Adrenal gland (tissue), 12 donors: ENCODE measurements around the gene PGS1. TPM values are rescaled to one million over a fixed set of nuclear protein-coding genes. Genes with fewer than 3 reads are reported as not detected.

ENCODE experiments used
- DNase-seq, 7 donors: peaks; one replicate each; pipeline ENCODE4 v3.0.0-alpha.2; 2019 to 2020
- H3K27ac ChIP-seq, 5 donors: fragments of 200-600 bp; sonication (generic) in 4 of 5; 1 replicate in 3 of 5; 2 replicates in 2 of 5; pipeline versions ENCODE4 v1.5.1 to v1.8.0; 2016 to 2020; ENCODE audit warnings: mild to moderate bottlenecking in 1 of 5
- H3K27me3 ChIP-seq: fragments of 200-600 bp; 2 replicates; pipeline ENCODE4 v1.8.0; 2021
- H3K36me3 ChIP-seq, 2 donors: fragments of 200-600 bp; replicated peaks in 1 of 2; 1 replicate in 1 of 2; 2 replicates in 1 of 2; pipeline versions ENCODE4 v1.5.1 to v1.8.0; 2018 to 2022
- H3K4me1 ChIP-seq, 2 donors: fragments of 200-600 bp; replicated peaks in 1 of 2; 1 replicate in 1 of 2; 2 replicates in 1 of 2; pipeline versions ENCODE4 v1.5.1 to v1.8.0; 2018 to 2021
- H3K4me3 ChIP-seq, 4 donors: fragments of 200-600 bp; sonication (generic) in 3 of 4; one replicate each; pipeline ENCODE4 v1.5.1; 2016 to 2018
- H3K9me3 ChIP-seq, 3 donors: fragments of 200-600 bp; sonication (generic) in 1 of 3; replicated peaks in 1 of 3; 1 replicate in 2 of 3; 2 replicates in 1 of 3; pipeline versions ENCODE4 v1.5.1 to v1.8.0; 2016 to 2021
- POLR2A ChIP-seq, 2 donors: fragments of 450-650 bp; IDR thresholded peaks; one replicate each; pipeline ENCODE4 v1.6.1; 2017; ENCODE audit warnings: antibody characterized with exemption in 2 of 2, mild to moderate bottlenecking in 2 of 2, moderate library complexity in 1 of 2
- WGBS, 4 donors: extraction: QIAGEN DNeasy Blood & Tissue Kit in 2 of 4; methylation state at CpG; one replicate each; pipeline versions ENCODE4 v1.1.5 to v1.1.7; 2013 to 2017; 5-methylcytosine and 5-hydroxymethylcytosine counted together
- intact Hi-C, 2 donors: fragments of 100-400 bp; cut with DNase I; formaldehyde crosslinking; loops; one replicate each; pipeline versions ENCODE4 v1.14.1 to v1.15.0; 2022 to 2023
- polyA plus RNA-seq, 3 donors: library from polyadenylated mRNA; stranded (reverse); fragments of 200-250 nt in 2 of 3; fragments of 350-450 nt in 1 of 3; fragmentation: Illumina TruSeq in 1 of 3; extraction: RNeasy Lipid Tissue Mini Kit (QIAGEN cat#74804) in 1 of 3; gene quantifications; one replicate each; pipeline ENCODE4 v1.2.3, GENCODE V29; 2013 to 2014
- total RNA-seq, 9 donors: library from RNA; depleted of rRNA in 4 of 9; stranded (reverse); fragments of >200 nt in 4 of 9; fragments of 120-200 nt in 1 of 9; fragmentation: NEBNext Ultra II Directional in 1 of 9; extraction: Animal tissue kit (Norgen Biotek cat#: 25700) in 1 of 9; gene quantifications; one replicate each; pipeline versions ENCODE4 v1.1.0 to v1.2.4, GENCODE V29; 2013 to 2023
- TF ChIP-seq, protein P1 (sequence below), 6 experiments: fragments of 450-650 bp in 4 of 6; fragments of 200-600 bp in 2 of 6; sonication (generic) in 1 of 6; IDR thresholded peaks; 1 replicate in 5 of 6; 2 replicates in 1 of 6; pipeline versions ENCODE4 v1.5.1 to v1.8.0; 2016 to 2021; ENCODE audit warnings: antibody characterized with exemption in 6 of 6, mild to moderate bottlenecking in 2 of 6, moderate library complexity in 1 of 6
- donor health status: healthy with polysubstance abuse.
- donor health status: Bipolar disorder and iron deficiency.
- donor health status: DM: yes; HTN: yes; CAD: no.
- donor health status: DM: no; HTN: no; CAD: no.
- donor health status: DM: no; HTN: no; CAD: no.
- donor health status: DM: yes; HTN: yes; CAD: no.

Gene PGS1
- total and polyA plus RNA-seq, 12 donors, result 11.9 to 64.5 (median 31.0) TPM

- no peak for TF ChIP-seq POLR2A (IDR thresholded peaks at IDR 0.05)
- TF ChIP-seq, protein P1, sequence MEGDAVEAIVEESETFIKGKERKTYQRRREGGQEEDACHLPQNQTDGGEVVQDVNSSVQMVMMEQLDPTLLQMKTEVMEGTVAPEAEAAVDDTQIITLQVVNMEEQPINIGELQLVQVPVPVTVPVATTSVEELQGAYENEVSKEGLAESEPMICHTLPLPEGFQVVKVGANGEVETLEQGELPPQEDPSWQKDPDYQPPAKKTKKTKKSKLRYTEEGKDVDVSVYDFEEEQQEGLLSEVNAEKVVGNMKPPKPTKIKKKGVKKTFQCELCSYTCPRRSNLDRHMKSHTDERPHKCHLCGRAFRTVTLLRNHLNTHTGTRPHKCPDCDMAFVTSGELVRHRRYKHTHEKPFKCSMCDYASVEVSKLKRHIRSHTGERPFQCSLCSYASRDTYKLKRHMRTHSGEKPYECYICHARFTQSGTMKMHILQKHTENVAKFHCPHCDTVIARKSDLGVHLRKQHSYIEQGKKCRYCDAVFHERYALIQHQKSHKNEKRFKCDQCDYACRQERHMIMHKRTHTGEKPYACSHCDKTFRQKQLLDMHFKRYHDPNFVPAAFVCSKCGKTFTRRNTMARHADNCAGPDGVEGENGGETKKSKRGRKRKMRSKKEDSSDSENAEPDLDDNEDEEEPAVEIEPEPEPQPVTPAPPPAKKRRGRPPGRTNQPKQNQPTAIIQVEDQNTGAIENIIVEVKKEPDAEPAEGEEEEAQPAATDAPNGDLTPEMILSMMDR (IDR thresholded peaks at IDR 0.05), result no peak
- Histone ChIP-seq H3K4me1 (no peaks in the 10 kb centered on the region), H3K9me3 (no peaks in the 10 kb centered on the region), H3K36me3 (peaks cover 0 to 65% of the 10 kb centered on the region in 2 donors), H3K27ac (no peak overlapping the region), H3K4me3 (no peak overlapping the region), H3K27me3 (no peaks in the 10 kb centered on the region)
- DNase-seq, result no peak
- intact Hi-C loops, result loop anchor here (5.0 kb wide), 2 partner anchors 61 to 131 kb away; partner anchors contain the start of gene SOCS3 (in 2 of the 2)
- 85 to 90% (median 88%) methylated on average over 18 to 20 of the region's 20 CpGs for WGBS, 4 donors
These were observed 44.6 kb downstream of the PGS1 start for GRCh38 chr17:78422872-78423588.

GRCh38 chr17:78423961-78424675 lies 45.7 kb downstream of the PGS1 start:
- WGBS, 4 donors, result 66 to 80% (median 79%) methylated on average over 12 to 18 of the region's 18 CpGs
- H3K36me3 ChIP-seq, result peaks cover 0 to 65% of the 10 kb centered on the region in 2 donors
- TF ChIP-seq, protein P1 (IDR thresholded peaks at IDR 0.05), result no peak
- no peak for TF ChIP-seq POLR2A (IDR thresholded peaks at IDR 0.05)
- H3K27ac ChIP-seq, result peak overlapping the region in 1 of 5 donors; percentile 68
- no peak for DNase-seq
- no peak overlapping the region for H3K4me3 ChIP-seq
- H3K4me1 ChIP-seq, result no peaks in the 10 kb centered on the region
- H3K9me3 ChIP-seq, result no peaks in the 10 kb centered on the region
- no peaks in the 10 kb centered on the region for H3K27me3 ChIP-seq
- intact Hi-C loops, result loop anchor here (5.0 kb wide), 2 partner anchors 62 to 132 kb away; partner anchors contain the start of gene SOCS3 (in 2 of the 2)

DNA sequence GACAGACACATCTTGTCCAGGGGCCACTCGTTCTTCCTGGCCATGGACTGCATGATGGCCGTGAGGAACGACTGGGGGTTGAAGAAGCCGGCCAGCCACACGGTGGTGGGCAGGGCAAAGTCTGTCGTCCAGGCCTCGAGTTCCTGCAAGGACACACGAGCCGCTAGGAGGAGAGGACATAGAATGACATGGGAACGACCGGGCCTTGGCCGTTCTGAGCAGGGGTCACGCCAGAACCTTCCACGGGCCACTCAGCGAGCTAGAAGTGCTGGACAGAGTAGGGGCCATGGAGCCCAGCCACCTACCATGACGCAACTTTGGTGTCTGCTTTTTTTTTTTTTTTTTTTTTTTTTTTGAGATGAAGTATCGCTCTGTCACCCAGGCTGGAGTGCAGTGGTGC lies 47.0 kb downstream of the PGS1 start:
- Histone ChIP-seq H3K27ac (no peak overlapping the region), H3K9me3 (no peaks in the 10 kb centered on the region), H3K4me3 (no peak overlapping the region), H3K36me3 (peaks cover 0 to 54% of the 10 kb centered on the region in 2 donors), H3K4me1 (no peaks in the 10 kb centered on the region), H3K27me3 (no peaks in the 10 kb centered on the region)
- WGBS, 4 donors, result 80 to 89% (median 87%) methylated on average over 11 to 17 of the region's 17 CpGs
- TF ChIP-seq, protein P1 (IDR thresholded peaks at IDR 0.05), result no peak
- no peak for TF ChIP-seq POLR2A (IDR thresholded peaks at IDR 0.05)
- intact Hi-C loops, result no loop called here
- no peak for DNase-seq

DNA sequence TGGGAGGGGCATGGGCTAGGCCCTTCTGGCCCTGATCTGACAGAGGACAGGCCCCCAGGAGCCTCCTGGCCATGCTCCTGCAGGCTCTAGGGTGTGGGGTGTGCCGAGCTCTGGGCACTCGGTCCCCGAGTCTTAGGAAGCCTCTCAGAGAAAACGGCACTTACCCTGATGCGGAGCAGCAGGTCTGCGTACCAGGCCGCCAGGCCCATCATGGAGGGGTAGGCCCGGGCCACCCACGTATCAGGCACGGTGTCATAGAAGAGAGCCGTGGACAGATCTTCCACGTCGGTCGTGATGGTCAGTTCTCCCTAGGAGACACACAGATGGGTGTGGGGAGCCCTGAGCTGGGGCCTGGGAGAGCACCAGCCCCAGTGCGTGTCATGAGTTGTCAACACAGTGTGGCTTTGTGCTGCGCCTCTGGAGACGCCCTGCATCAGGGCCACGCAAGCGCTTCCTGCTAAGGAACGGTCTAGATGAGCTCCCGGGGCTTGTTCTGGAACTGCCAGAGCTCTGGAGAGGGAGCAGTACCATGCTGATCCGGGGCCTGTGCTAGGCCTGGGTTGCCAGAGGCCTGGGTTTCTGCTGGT lies 47.9 kb downstream of the PGS1 start:
- no peaks in the 10 kb centered on the region for H3K4me1 ChIP-seq
- TF ChIP-seq, protein P1 (IDR thresholded peaks at IDR 0.05), result no peak
- TF ChIP-seq POLR2A (IDR thresholded peaks at IDR 0.05), result no peak
- H3K36me3 ChIP-seq, result peaks cover 0 to 44% of the 10 kb centered on the region in 2 donors
- WGBS, 4 donors, result 89 to 94% (median 92%) methylated on average over 16 to 22 of the region's 22 CpGs
- no peak overlapping the region for H3K4me3 ChIP-seq
- intact Hi-C loops, result no loop called here
- H3K9me3 ChIP-seq, result no peaks in the 10 kb centered on the region
- H3K27ac ChIP-seq, result no peak overlapping the region
- no peak for DNase-seq
- no peaks in the 10 kb centered on the region for H3K27me3 ChIP-seq
